PFSK-1 (cell line): Measurements from ENCODE around the gene COL13A1.

ENCODE experiments used
- FOXP2 ChIP-seq: optimal IDR thresholded peaks from 2 replicates; pipeline ENCODE3; 2011; ENCODE audit warnings: borderline replicate concordance, control low read depth, inconsistent platforms; ENCODE audit not compliant: insufficient read depth; ENCODE audit errors: extremely low read length, extremely low read depth
- POLR2AphosphoS5 ChIP-seq: IDR thresholded peaks from 2 replicates; pipeline ENCODE4 v1.6.1; 2012; ENCODE audit warnings: low read depth, mild to moderate bottlenecking, control low read depth, low read length, moderate library complexity
- SIN3A ChIP-seq: IDR thresholded peaks from 2 replicates; pipeline ENCODE4 v1.6.1; 2012; ENCODE audit warnings: mild to moderate bottlenecking, low read length, moderate library complexity, borderline replicate concordance; ENCODE audit not compliant: insufficient read depth
- TAF1 ChIP-seq: IDR thresholded peaks from 2 replicates; pipeline ENCODE4 v1.6.1; 2012; ENCODE audit warnings: low read length, control low read depth, borderline replicate concordance; ENCODE audit not compliant: insufficient read depth
- TF ChIP-seq, protein P1 (sequence below), 2 experiments: IDR thresholded peaks; 2 replicates each; pipeline versions ENCODE4 v1.6.1 to v1.8.0; 2011 to 2012; ENCODE audit warnings: low read depth in 2 of 2, low read length in 2 of 2, control low read depth in 1 of 2, inconsistent platforms in 1 of 2, mild to moderate bottlenecking in 1 of 2, moderate library complexity in 1 of 2; ENCODE audit not compliant: insufficient read depth in 1 of 2

COL13A1 gene

DNA sequence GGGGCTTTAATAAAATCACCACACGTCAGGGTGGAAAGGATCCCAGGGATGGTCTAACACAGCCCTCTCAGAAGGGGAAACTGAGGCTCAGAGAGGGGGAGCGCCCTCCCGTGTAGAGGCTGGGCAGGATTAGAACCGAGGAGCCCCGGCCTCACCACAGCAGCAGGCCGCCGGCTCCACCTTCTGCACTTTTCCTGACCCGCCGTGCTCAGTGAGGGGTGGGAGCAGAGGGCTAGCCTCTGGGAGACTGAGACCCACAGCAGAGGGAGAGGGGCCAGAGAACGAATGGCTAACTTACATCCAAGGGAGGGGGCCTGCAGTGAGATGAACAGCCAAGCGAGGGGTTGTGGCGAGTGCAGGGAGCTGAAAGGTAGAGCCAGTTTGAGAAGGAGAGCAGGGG, 79.5 kb downstream of the COL13A1 start:
- TF ChIP-seq, protein P1, sequence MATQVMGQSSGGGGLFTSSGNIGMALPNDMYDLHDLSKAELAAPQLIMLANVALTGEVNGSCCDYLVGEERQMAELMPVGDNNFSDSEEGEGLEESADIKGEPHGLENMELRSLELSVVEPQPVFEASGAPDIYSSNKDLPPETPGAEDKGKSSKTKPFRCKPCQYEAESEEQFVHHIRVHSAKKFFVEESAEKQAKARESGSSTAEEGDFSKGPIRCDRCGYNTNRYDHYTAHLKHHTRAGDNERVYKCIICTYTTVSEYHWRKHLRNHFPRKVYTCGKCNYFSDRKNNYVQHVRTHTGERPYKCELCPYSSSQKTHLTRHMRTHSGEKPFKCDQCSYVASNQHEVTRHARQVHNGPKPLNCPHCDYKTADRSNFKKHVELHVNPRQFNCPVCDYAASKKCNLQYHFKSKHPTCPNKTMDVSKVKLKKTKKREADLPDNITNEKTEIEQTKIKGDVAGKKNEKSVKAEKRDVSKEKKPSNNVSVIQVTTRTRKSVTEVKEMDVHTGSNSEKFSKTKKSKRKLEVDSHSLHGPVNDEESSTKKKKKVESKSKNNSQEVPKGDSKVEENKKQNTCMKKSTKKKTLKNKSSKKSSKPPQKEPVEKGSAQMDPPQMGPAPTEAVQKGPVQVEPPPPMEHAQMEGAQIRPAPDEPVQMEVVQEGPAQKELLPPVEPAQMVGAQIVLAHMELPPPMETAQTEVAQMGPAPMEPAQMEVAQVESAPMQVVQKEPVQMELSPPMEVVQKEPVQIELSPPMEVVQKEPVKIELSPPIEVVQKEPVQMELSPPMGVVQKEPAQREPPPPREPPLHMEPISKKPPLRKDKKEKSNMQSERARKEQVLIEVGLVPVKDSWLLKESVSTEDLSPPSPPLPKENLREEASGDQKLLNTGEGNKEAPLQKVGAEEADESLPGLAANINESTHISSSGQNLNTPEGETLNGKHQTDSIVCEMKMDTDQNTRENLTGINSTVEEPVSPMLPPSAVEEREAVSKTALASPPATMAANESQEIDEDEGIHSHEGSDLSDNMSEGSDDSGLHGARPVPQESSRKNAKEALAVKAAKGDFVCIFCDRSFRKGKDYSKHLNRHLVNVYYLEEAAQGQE (IDR thresholded peaks at IDR 0.05; ENCODE audit: insufficient read depth in 1 of 2, low read depth in 2 of 2, low read length in 2 of 2), result no peak
- TF ChIP-seq TAF1, result no peak
- TF ChIP-seq FOXP2, result no peak
- TF ChIP-seq POLR2AphosphoS5, result no peak
- TF ChIP-seq SIN3A, result no peak

- no peak for TF ChIP-seq SIN3A
- TF ChIP-seq, protein P1 (IDR thresholded peaks at IDR 0.05; ENCODE audit: insufficient read depth in 1 of 2, low read depth in 2 of 2, low read length in 2 of 2), result no peak
- TF ChIP-seq POLR2AphosphoS5, result no peak
- no peak for TF ChIP-seq FOXP2
- TF ChIP-seq TAF1, result no peak
Measured at GRCh38 chr10:69883310-69884023, 81.8 kb downstream of the COL13A1 start.

- TF ChIP-seq SIN3A (no peak), TAF1 (no peak), POLR2AphosphoS5 (no peak)
Measured at GRCh38 chr10:69884024-69884367, 82.3 kb downstream of the COL13A1 start.

DNA sequence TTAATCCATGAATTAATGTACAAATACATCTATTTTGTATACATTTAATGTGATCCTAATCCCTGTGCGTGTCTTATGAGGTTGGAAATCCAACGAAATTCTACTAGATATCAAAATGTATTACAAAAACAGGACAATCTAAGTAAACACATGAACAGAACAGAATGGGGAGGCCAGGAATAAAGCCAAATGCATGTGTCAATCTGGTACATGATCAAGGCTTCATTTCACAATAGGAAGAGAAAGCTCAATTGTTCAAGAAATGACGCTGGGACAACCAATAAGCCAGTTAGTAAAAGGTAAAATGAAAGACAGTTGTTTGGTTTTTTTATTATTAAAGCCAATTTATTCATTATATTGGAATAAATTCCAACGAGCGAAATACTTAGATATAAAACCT, 83.0 kb downstream of the COL13A1 start:
- TF ChIP-seq, protein P1 (IDR thresholded peaks at IDR 0.05; ENCODE audit: insufficient read depth in 1 of 2, low read depth in 2 of 2, low read length in 2 of 2), result no peak
- TF ChIP-seq FOXP2 (no peak), SIN3A (no peak), POLR2AphosphoS5 (no peak), TAF1 (no peak)

- TF ChIP-seq POLR2AphosphoS5, result no peak
- no peak for TF ChIP-seq TAF1
- TF ChIP-seq FOXP2, result no peak
- TF ChIP-seq, protein P1 (IDR thresholded peaks at IDR 0.05; ENCODE audit: insufficient read depth in 1 of 2, low read depth in 2 of 2, low read length in 2 of 2), result no peak
- no peak for TF ChIP-seq SIN3A
Measured at GRCh38 chr10:69885379-69886013, 83.8 kb downstream of the COL13A1 start.
